ENCODE data around the gene FLVCR2. TPM values are rescaled to one million over a fixed set of nuclear protein-coding genes. Genes with fewer than 3 reads are reported as not detected.

The FLVCR2 gene
- total RNA-seq, 2 donors from 2014 or later: 6.2 to 8.9 TPM

- Histone ChIP-seq H3K9ac (ENCODE audit: extremely low read depth, low read length, poor library complexity, severe bottlenecking) (no peak overlapping the region), H3K4me1 (ENCODE audit: control insufficient read depth, insufficient read depth, low read length) (no peaks in the 10 kb centered on the region), H3K9me3 (ENCODE audit: control insufficient read depth, low read length) (no peaks in the 10 kb centered on the region), H3K27ac (ENCODE audit: low read depth, low read length) (no peak overlapping the region), H3K4me3 (ENCODE audit: low read length) (no peak overlapping the region), H3K36me3 (ENCODE audit: control insufficient read depth, insufficient read depth, low read length) (peaks cover 33% of the 10 kb centered on the region), H3K27me3 (ENCODE audit: control insufficient read depth, insufficient read depth, low read length, poor library complexity, severe bottlenecking) (peaks cover 8% of the 10 kb centered on the region)
- Mint-ChIP-seq H3K4me3 (no peak overlapping the region), H3K36me3 (ENCODE audit: low read depth) (peaks cover 42% of the 10 kb centered on the region), H3K27me3 (ENCODE audit: insufficient read depth) (peaks cover 5% of the 10 kb centered on the region), H3K27ac (no peak overlapping the region), H3K9me3 (peaks cover 4% of the 10 kb centered on the region), H3K4me1 (peaks cover 12% of the 10 kb centered on the region)
- TF ChIP-seq CTCF (conservative IDR thresholded peaks at IDR 0.05): peak; percentile 76
- peak; percentile 49 for DNase-seq
- WGBS, 2 experiments (ENCODE audit: insufficient coverage in 1 of 2, insufficient read length in 1 of 2): 86 to 100% methylated on average over 1 to 2 of the region's 2 CpGs
Measured at GRCh38 chr14:75675265-75675960, 97.0 kb downstream of the FLVCR2 start.

- 93 to 100% methylated on average over 2 of the region's 2 CpGs for WGBS, 2 experiments (ENCODE audit: insufficient coverage in 1 of 2, insufficient read length in 1 of 2)
- H3K36me3 Mint-ChIP-seq (ENCODE audit: low read depth): peaks cover 60% of the 10 kb centered on the region
- no peaks in the 10 kb centered on the region for H3K27me3 Mint-ChIP-seq (ENCODE audit: insufficient read depth)
- Histone ChIP-seq H3K4me1 (ENCODE audit: control insufficient read depth, insufficient read depth, low read length) (no peaks in the 10 kb centered on the region), H3K27me3 (ENCODE audit: control insufficient read depth, insufficient read depth, low read length, poor library complexity, severe bottlenecking) (no peaks in the 10 kb centered on the region), H3K9ac (ENCODE audit: extremely low read depth, low read length, poor library complexity, severe bottlenecking) (no peak overlapping the region), H3K27ac (ENCODE audit: low read depth, low read length) (no peak overlapping the region), H3K4me3 (ENCODE audit: low read length) (no peak overlapping the region), H3K9me3 (ENCODE audit: control insufficient read depth, low read length) (no peaks in the 10 kb centered on the region), H3K36me3 (ENCODE audit: control insufficient read depth, insufficient read depth, low read length) (peaks cover 58% of the 10 kb centered on the region)
- no peak overlapping the region for H3K4me3 Mint-ChIP-seq
- no peaks in the 10 kb centered on the region for H3K4me1 Mint-ChIP-seq
- no peaks in the 10 kb centered on the region for H3K9me3 Mint-ChIP-seq
- no peak for TF ChIP-seq CTCF (conservative IDR thresholded peaks at IDR 0.05)
- DNase-seq: no peak
- H3K27ac Mint-ChIP-seq: no peak overlapping the region
Measured at GRCh38 chr14:75685910-75686309, 107.5 kb downstream of the FLVCR2 start.

GRCh38 chr14:75689012-75689411 lies 110.6 kb downstream of the FLVCR2 start:
- H3K4me3 Mint-ChIP-seq: no peak overlapping the region
- no peaks in the 10 kb centered on the region for H3K27me3 Mint-ChIP-seq (ENCODE audit: insufficient read depth)
- peaks cover 72% of the 10 kb centered on the region for H3K36me3 ChIP-seq (ENCODE audit: control insufficient read depth, insufficient read depth, low read length)
- H3K9me3 ChIP-seq (ENCODE audit: control insufficient read depth, low read length): peaks cover 16% of the 10 kb centered on the region
- no peaks in the 10 kb centered on the region for H3K27me3 ChIP-seq (ENCODE audit: control insufficient read depth, insufficient read depth, low read length, poor library complexity, severe bottlenecking)
- H3K36me3 Mint-ChIP-seq (ENCODE audit: low read depth): peaks cover 64% of the 10 kb centered on the region
- no peak overlapping the region for H3K9ac ChIP-seq (ENCODE audit: extremely low read depth, low read length, poor library complexity, severe bottlenecking)
- no peak for DNase-seq
- peaks cover 7% of the 10 kb centered on the region for H3K9me3 Mint-ChIP-seq
- TF ChIP-seq CTCF (conservative IDR thresholded peaks at IDR 0.05): no peak
- 94 to 95% methylated on average over 2 of the region's 2 CpGs for WGBS, 2 experiments (ENCODE audit: insufficient coverage in 1 of 2, insufficient read length in 1 of 2)
- H3K27ac Mint-ChIP-seq: no peak overlapping the region
- no peaks in the 10 kb centered on the region for H3K4me1 Mint-ChIP-seq
- no peak overlapping the region for H3K27ac ChIP-seq (ENCODE audit: low read depth, low read length)
- H3K4me1 ChIP-seq (ENCODE audit: control insufficient read depth, insufficient read depth, low read length): no peaks in the 10 kb centered on the region
- no peak overlapping the region for H3K4me3 ChIP-seq (ENCODE audit: low read length)

Data from endodermal cell (in vitro differentiated cells).